OCI-LY7 (cell line): ENCODE results near the gene MMP23B. TPM values are rescaled to one million over a fixed set of nuclear protein-coding genes. Genes with fewer than 3 reads are reported as not detected.

Experiments
- Bru-seq: library from RNA; stranded (reverse); fragments of 400-500 nt; gene quantifications from one replicate; lab custom pipeline; 2021; lab: Mats Ljungman, UMichigan
- BruChase-seq, 2 experiments: library from RNA; stranded (reverse); fragments of 400-500 nt; gene quantifications; one replicate each; lab custom pipeline; 2021; lab: Mats Ljungman, UMichigan
- BruUV-seq: library from RNA; stranded (reverse); fragments of 400-500 nt; replicated peaks from 2 replicates; lab custom pipeline; 2021; lab: Mats Ljungman, UMichigan
- CTCF ChIA-PET: fragments of 300-600 bp; sonication (Branson Sonifier 250); formaldehyde crosslinking; loops from one replicate; lab custom pipeline; 2022; ENCODE audit warnings: antibody characterized with exemption; ENCODE audit not compliant: unreplicated experiment; lab: Charles Lee
- POLR2A ChIA-PET: fragments of 300-600 bp; sonication (Branson Sonifier 250); formaldehyde crosslinking; loops from one replicate; lab custom pipeline; 2022; ENCODE audit warnings: antibody characterized with exemption; lab: Charles Lee
- DNase-seq: peaks from one replicate; pipeline ENCODE4 v3.0.0-alpha.2; 2015; ENCODE audit warnings: low spot score
- H2AFZ ChIP-seq: fragments of 200-600 bp; sonication (generic), shearing (Covaris generic); 2 replicates; pipeline ENCODE4 v1.6.1; 2014; ENCODE audit warnings: mild to moderate bottlenecking, antibody characterized with exemption, low read length, moderate library complexity
- H3K27ac ChIP-seq: fragments of 200-600 bp; sonication (generic); 2 replicates; pipeline ENCODE4 v1.5.1; 2014; ENCODE audit warnings: mixed run types, low read depth, mild to moderate bottlenecking, moderate library complexity, low read length, inconsistent platforms; ENCODE audit not compliant: poor library complexity, severe bottlenecking
- H3K36me3 ChIP-seq: fragments of 200-600 bp; sonication (generic); 2 replicates; pipeline ENCODE4 v1.6.1; 2014; ENCODE audit warnings: mild to moderate bottlenecking, antibody characterized with exemption, low read length, moderate library complexity, mixed read lengths; ENCODE audit not compliant: insufficient read depth
- H3K4me1 ChIP-seq: fragments of 200-600 bp; sonication (generic); 2 replicates; pipeline ENCODE4 v1.5.1; 2014; ENCODE audit warnings: mild to moderate bottlenecking, low read length; ENCODE audit not compliant: insufficient read depth, poor library complexity, severe bottlenecking
- H3K4me2 ChIP-seq: fragments of 200-600 bp; sonication (generic); 2 replicates; pipeline ENCODE4 v1.6.1; 2014; ENCODE audit warnings: mild to moderate bottlenecking, low read length
- H3K4me3 ChIP-seq: fragments of 200-600 bp; sonication (generic); 2 replicates; pipeline ENCODE4 v1.5.1; 2014; ENCODE audit warnings: mild to moderate bottlenecking, low read depth, low read length; ENCODE audit not compliant: poor library complexity, severe bottlenecking
- H3K79me2 ChIP-seq: fragments of 200-600 bp; sonication (generic); 2 replicates; pipeline ENCODE4 v1.6.1; 2016; ENCODE audit warnings: low read depth, mild to moderate bottlenecking, low read length, moderate library complexity, mixed read lengths; ENCODE audit not compliant: insufficient read depth
- H3K9me2 ChIP-seq: fragments of 200-600 bp; sonication (generic); 2 replicates; pipeline ENCODE4 v1.6.1; 2016; ENCODE audit warnings: mild to moderate bottlenecking, low read length, mixed read lengths; ENCODE audit not compliant: insufficient read depth
- H3K9me3 ChIP-seq: fragments of 200-600 bp; sonication (generic); 2 replicates; pipeline ENCODE4 v1.6.1; 2014; ENCODE audit warnings: mild to moderate bottlenecking, mixed run types, low read length, mixed read lengths
- H4K20me1 ChIP-seq: fragments of 200-600 bp; sonication (generic); 2 replicates; pipeline ENCODE4 v1.6.1; 2014; ENCODE audit warnings: mild to moderate bottlenecking, antibody characterized with exemption, low read length, moderate library complexity, mixed read lengths; ENCODE audit not compliant: insufficient read depth
- CTCF ChIP-seq: fragments of 200-600 bp; sonication (generic); conservative IDR thresholded peaks from 2 replicates; pipeline ENCODE4 v1.5.1; 2014; ENCODE audit warnings: mild to moderate bottlenecking, antibody characterized with exemption, low read length, moderate library complexity, mixed read lengths
- EZH2phosphoT487 ChIP-seq: fragments of 200-600 bp; sonication (generic); IDR thresholded peaks from 2 replicates; pipeline ENCODE4 v1.6.1; 2018; ENCODE audit warnings: low read depth, borderline replicate concordance, mild to moderate bottlenecking, mixed run types, antibody characterized with exemption, low read length, moderate library complexity, mixed read lengths
- intact Hi-C: fragments of 100-400 bp; cut with micrococcal nuclease; formaldehyde crosslinking; loops from one replicate; pipeline ENCODE4 v1.10.0; 2022; ENCODE audit not compliant: unreplicated experiment
- long read RNA-seq: library from polyadenylated mRNA; stranded (forward); transcript quantifications from one replicate; pipeline ENCODE4 v2.0.0, GENCODE V29; 2022
- total RNA-seq, 2 experiments: library from RNA; depleted of rRNA in 1 of 2; stranded (reverse); fragments of >200 nt in 1 of 2; shearing (Covaris generic) in 1 of 2; gene quantifications; 2 replicates each; pipeline ENCODE4 v1.2.3, GENCODE V29; 2014 to 2022

The MMP23B gene
- total RNA-seq (2014; rRNA removed; shearing (Covaris generic)) (1.3 and 2.2 TPM in 2 replicates), total RNA-seq (2022) (7.6 and 8.7 TPM in 2 replicates), Bru-seq, nascent RNA (percentile 22 among the genes with signal in this experiment), BruChase-seq, experiment 1, labeled RNA remaining after a 6-hour chase (percentile 30 among the genes with signal in this experiment), BruChase-seq, experiment 2, labeled RNA remaining after a 2-hour chase (percentile 16 among the genes with signal in this experiment)
- long read RNA-seq, result 0 reads

- Histone ChIP-seq H3K4me3 (no peak within 1 kb of the TSS), H3K4me2 (no peak within 1 kb of the TSS; the same call in 1 of the 2 replicates), H3K9me3 (no peaks in the 10 kb centered on the region), H4K20me1 (no peaks in the 10 kb centered on the region), H3K36me3 (0 out of 2 replicates have a peak, but pooled peaks cover 3% of the 10 kb centered on the region), H2AFZ (no peak within 1 kb of the TSS), H3K79me2 (no peaks in the 10 kb centered on the region), H3K9me2 (no peaks in the 10 kb centered on the region), H3K4me1 (peaks cover 30% of the 10 kb centered on the region), H3K27ac (no peak within 1 kb of the TSS)
- BruUV-seq, result no TSS peak
- intact Hi-C loops, result no loop called here
- CTCF ChIA-PET, result interaction anchor here (0.7 kb wide), 1 partner anchor 147 kb away, joined by 3 read pairs; no protein-coding TSS in a partner anchor
- peak; percentile 3 for DNase-seq
- POLR2A ChIA-PET, result no interaction called here
- TF ChIP-seq CTCF, result no peak
These were observed at the start of gene MMP23B for GRCh38 chr1:1631782-1632420. MMP23B (plus strand) TSS chr1:1632173; CDS start chr1:1632219, 46 bp downstream.

GRCh38 chr1:1582585-1583346 is 49.2 kb upstream of the MMP23B start:
- Histone ChIP-seq H3K4me1 (no peaks in the 10 kb centered on the region), H3K9me3 (no peaks in the 10 kb centered on the region), H4K20me1 (no peaks in the 10 kb centered on the region), H3K4me3 (no peak overlapping the region), H3K79me2 (no peaks in the 10 kb centered on the region), H2AFZ (no peak overlapping the region), H3K36me3 (no peaks in the 10 kb centered on the region), H3K9me2 (no peaks in the 10 kb centered on the region), H3K4me2 (no peak overlapping the region), H3K27ac (no peak overlapping the region)
- no peak for DNase-seq
- ChIA-PET CTCF (no interaction called here), POLR2A (no interaction called here)
- intact Hi-C loops, result no loop called here
- BruUV-seq, result no TSS peak
- TF ChIP-seq CTCF (no peak), EZH2phosphoT487 (no peak)
